GM18502 (cell line): Measurements from ENCODE around the gene WDR4.
"Not testable (repeated sequence)": the region's sequence is repeated elsewhere in the genome, so short reads cannot be mapped to it uniquely, and the experiment has no call there.

Experiments used
- ATAC-seq: cut with Tn5 transposase; IDR thresholded peaks from one replicate; pipeline ENCODE4 v1.9.1; 2021; ENCODE audit warnings: mild to moderate bottlenecking; ENCODE audit not compliant: unreplicated experiment, poor library complexity

WDR4 gene

DNA sequence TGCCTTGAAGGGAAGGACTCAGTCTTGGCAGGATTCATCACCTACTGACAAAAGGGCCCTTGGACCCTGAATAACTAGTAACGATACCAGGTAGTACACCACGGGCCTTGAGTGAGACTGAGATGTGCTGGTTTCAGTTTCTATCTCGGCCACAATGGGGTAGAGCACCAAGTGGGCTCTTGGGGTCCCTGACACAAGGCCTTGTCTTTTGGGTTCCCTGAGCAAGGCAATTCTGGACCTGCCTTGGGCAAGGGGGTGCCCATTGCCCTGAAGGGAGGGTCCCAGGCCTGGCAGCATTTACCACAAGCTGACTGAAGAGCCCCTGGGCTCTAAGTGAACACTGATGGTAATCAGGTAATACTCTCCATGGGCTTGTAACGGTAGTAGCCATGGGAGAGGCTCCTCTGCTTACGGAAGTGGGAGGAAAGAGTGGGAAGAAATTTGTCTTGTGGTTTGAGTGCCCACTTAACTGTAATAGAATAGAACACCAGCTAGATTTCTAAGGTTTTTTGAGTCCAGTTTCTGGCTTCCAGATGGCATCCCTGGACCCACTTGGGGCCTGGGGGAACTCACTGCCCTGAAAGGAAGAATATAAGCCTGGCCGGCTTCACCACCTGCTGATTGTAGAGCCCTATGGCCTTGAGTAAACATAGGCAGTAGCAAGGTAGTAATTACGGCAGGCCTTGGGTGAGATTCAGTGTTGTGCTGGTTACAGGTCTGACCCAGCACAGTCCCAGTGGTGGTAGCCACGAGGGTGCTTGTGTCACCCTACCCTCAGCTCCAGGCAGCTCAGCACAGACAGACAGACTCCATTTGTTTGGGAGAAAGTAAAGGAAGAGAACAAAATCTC is 58.5 kb downstream of the WDR4 start:
- no peak for ATAC-seq

DNA sequence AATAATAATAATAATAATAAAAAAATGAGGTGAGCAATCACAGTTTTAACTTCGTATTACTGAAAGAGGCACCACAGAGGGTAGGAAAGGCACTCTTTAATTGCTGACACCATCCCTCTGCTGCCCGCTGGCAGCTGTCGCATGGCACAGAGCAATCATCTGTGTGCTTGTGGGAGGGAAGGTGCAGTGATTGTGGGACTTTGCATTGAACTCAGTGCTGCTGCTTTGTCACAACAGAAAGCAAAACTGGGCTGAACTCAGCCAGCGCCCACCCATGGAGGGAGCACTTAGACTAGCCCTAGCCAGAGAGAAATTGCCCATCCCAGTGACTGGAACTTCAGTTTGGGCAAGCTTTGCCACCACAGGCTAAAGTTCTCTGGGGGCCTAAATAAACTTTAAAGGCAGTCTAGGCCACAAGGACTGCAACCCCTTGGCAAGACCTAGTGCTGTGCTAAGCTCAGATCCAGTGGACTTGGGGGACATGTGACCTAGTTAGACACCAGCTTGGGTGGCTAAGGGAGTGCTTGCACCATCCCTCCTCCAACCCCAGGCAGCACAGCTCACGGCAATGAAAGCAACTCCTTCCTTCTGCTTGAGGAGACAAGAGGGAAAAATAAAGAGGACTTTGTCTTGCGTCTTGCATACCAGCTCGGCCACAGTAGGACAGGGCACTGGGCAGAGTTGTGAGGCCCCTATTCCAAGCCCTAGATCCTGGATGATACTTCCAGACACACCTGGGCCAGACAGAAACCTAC is 59.3 kb downstream of the WDR4 start:
- ATAC-seq: no peak

DNA sequence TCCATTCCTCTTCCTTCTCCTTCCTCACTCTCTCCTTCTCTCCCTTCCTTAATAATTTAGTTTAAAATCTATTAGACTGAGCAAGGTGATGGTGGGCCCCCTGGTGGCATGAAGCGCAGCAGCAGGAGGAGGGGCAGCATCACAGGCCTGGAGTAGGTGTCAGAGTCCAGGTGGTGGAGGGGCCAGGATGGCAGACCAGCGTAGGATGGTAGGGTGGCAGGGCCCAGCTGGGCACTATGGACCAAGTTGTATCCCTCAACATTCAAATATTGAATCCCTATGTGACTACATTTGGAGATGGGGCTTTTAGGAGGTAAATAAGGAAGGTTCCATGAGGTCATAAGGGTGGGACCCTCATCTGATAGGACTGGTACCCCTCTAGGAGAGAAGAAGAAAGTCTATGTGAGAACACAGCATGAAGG is 61.0 kb downstream of the WDR4 start:
- ATAC-seq: no peak

DNA sequence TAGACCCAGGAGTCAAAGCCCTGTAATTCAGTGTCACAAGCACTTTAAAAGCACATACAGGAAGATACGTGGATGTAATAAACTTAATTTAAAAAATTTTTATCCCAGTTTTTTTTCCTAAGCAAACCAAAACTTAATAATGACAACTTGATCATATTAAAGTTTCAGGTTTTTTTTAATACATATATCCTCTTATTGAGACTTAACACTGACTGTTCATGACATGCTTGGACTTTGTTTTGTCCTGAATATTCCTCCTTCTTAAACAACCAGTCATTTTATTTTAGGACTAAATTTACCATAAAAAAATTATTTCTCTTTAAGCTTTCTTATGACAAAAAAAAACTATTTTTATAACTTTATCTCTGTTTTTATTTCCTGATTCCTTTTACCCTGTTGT is 64.1 kb downstream of the WDR4 start:
- ATAC-seq: no peak

DNA sequence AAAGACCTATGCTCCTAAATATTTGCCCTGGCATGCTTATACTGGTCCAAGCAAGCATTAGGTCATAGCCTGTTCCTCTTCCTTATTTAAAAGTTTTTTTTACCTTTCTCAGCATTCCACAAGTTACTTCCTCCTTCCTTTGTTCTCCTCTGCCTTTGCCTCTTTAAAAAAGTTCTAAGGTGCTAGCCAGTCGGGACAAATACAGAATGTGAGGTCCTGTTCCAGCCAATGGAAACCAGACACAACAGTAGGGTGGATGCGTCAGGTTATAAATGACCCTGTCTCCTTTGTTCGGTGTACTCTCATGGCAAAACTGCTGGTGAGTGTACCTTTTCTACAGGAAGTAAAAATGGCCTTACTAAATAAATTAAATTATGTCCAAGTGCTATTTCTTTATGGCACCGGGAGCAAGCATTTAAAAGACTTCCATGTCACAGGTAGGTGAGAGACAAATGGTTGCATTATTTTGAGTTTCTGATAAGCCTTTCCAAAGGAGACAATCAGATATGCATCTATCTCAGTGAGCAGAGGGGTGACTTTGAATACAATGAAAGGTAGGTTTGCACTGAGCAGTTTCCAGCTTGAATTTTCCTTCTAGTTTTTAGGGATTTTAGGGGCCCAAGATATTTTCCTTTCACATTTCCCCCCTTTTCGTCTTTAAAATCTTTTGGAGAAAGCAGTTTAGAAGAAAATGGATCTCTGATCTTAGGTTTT is 66.7 kb downstream of the WDR4 start:
- not testable (repeated sequence) for ATAC-seq

DNA sequence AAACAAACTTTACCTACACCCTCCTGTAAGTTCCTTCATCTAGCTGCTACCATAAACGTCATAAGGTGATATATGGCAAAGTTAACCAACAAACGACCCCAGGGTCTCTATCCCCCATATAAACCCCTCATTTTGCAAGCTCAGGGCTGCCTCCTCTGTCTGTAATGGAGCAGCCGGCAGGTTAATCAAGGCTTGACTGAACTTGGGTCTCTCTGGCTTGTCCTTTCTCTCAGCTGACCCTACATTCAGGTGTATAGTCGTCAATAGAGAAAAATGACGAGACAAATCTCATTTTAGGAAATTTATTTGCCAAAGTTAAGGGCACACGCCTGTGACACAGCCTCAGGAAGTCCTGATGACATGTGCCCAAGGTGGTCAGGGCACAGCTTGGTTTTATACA is 67.4 kb downstream of the WDR4 start:
- ATAC-seq: no peak

DNA sequence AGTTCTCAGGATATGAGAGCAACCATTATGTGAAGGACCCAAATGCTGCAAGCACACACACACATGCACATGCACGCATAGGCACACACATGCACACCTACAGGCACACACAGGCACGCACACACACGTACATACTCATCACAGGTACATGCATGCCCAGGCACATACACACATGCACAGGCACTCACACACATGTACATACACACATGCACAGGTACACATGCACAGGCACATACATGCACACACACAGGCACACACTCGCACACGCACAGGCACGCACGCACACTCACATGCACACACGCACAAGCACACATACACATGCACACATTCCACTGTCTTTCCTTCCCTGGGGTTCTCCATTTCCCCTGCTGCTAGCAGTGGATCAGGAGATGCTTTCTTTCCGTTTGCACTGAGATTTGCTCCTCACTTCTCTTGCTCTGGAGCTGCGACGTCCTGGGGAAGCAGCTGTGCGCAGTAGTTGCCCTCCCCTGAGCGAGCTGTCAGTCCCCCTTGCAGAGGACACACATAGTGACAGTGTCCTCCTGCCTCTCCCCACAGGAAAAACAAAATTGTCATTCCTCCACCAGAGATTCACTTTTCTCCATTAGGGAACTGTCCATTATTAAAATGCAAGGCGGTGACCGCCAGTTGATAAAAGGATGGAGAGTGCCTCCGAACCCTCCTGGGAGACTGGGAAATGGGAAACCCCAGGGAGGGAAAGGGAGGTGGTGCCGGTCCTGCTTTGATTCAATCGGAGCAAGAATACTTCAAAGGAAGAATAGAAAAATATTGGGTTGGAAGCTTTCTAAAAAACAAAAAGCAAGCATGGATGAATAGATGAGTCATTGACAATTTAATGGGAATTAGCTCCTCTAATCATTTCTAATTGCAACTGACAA is 69.5 kb downstream of the WDR4 start:
- ATAC-seq: no peak

DNA sequence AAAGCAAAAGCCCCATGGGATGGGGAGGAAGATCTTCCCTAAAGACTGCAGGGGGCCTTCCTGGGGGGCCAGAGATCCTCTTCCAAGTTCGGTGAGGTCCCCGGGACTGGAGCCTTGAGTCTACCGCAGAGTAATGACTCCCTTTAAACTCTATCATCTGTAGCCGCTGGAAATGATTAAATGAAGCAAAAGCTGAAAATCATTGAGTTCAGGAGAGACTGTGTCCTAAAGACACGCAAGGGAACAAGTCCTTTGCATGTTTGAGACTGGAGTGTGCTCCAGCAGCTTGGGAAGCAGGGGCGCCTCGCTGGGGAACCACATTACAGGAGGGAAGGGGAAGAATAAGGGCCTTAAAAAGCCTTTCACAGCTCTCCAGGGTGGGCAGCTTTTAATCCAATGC is 70.2 kb downstream of the WDR4 start:
- ATAC-seq: no peak

DNA sequence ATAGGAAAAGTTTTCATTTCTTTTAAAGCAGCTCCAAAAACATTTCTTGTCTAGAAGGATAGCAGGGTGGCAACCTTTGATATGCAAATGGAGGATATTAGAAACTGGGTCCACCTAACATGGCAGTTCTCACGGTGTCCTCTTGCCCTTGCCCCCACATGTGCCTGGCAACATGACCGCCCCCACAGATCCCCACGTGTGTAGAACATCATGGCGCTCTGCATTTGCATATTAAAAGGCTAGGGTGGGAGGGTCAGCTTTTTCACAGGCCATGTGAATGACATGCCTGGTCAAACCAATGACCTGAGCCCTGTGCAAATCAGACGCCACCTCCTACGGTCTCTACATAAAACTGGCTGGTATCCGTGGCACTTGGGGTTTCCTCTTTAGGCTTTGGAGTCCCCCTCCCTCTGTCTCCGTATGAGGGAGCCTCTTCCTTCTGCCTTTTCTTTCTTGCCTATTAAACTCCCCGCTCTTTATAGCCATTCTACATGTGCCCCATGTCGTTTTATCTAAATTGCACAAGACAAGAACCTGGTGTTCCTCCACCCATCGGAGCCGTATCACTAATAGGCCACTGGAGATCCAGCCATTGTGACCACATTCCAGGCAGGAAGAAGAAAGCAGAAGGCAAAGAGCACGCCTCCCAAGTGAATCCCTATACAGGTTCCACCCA is 71.3 kb downstream of the WDR4 start:
- no peak for ATAC-seq

DNA sequence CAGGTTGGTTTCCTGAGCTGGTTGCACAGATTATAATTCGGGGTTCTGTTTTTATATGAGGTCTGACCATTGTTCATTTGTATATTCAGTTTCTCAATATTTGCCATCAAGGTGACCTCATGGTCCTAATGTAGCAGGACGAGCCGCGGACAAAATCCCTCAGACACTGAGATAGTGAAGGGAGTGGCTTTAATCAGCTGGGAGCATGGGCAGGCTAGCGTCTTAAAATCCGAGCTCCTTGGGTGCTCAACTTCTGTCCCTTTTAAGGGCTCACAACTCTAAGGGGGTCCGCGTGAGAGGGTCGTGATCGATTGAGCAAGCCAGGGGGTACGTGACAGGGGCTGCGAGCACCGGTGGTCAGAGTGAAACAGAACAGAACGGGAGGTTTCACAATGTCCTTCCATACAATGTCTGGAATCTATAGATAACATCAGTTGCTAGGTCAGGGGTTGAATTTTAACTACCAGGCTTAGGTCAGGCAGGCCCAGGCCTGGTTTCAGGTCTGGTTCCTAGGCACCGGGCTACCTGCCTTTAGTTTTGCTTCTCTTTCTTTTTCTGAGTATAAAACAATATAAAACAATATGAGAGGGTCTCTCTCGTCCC is 71.9 kb downstream of the WDR4 start:
- ATAC-seq: not testable (repeated sequence)

DNA sequence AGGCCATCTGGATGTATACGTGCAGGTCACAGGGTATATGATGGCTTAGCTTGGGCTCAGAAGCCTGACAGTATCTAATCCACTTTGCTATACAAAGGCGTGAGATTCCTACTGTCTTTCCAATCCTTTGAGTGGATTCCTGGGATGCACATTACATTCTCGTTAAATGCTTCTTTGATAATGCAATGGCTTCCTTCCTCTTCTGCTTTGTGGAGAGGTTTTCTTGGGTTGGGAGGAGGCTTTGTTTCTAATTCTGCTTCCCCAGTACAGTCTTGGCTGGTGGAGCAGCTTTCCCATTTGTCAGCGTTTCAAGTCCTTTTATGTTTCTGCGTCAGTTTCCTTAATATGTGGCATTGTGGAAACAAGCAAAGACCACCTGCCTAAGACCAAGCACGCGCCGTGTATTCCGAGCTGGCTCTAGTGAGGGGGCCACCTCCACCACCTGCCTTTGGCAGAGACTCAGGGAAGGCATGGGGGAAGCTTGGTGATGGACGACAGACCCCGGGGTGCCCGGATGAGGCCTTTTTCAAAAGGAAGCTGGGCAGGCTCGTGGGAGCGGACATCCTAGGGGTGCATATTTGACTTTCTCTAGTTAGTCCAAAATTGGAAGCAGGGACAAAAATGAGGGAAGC is 72.7 kb downstream of the WDR4 start:
- ATAC-seq: no peak

DNA sequence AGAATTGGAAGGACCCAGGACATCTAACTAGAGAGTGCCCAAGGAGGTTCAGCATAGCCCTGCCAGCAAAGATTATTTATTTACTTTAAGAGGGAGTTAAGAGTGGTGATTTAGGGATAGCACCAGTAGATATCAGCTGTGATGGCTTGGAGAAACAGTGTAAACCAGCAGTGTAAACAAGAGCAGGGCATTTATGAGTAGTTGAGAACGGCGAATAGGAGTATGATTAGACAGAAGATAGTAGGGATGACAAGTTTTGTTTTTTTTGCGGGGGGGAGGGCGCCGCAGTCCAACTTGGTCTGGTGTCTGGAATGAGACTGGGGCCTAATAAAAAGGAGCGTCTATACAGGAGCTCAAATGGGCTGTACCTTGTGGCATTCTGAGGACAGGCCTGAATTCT is 77.7 kb downstream of the WDR4 start:
- ATAC-seq: not testable (repeated sequence)

DNA sequence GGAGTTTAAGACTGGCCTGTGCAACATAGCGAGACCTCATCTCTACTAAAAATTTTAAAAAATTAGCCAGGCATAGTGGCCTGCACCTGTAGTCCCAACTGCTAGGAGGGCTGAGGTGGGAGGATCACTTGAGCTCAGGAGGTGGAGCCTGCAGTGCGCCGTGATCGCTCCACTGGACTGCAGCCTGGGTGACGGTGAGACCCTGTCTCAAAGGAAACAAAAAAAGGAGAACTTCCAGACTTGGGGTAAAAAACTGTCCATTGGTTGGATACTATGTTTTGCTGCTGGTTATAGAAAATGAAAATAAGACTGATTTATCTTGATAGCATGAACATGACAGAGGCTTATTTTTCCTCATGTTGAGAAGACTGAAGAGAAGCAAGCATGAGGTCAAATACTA is 79.4 kb downstream of the WDR4 start:
- no peak for ATAC-seq

DNA sequence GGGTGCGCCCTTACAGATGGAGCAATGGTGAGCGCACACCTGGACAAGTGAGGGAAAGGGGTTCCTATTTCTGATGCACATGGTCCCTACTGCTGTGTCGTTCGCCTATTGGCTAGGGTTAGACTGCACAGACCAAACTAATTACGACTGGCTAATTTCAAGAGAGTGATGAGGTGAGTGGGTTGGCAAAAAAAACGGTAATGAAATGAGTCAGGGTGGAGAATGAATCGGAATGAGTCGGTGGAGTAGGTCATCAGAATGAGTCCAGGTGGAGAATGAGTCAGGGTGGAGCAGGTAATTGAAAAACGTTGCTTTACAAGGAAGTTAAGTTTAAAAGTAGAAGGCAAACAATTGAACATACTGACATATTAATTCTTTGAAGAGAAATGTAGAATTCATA is 79.8 kb downstream of the WDR4 start:
- ATAC-seq: no peak
